GM10847 (cell line): Measurements from ENCODE around the gene CELF2.

Source experiments
- POLR2A ChIP-seq: IDR thresholded peaks from 2 replicates; pipeline ENCODE4 v1.6.1; 2011; ENCODE audit not compliant: insufficient read length; ENCODE audit errors: extremely low read depth

Gene CELF2

GRCh38 chr10:11013836-11014235 lies 3.8 kb upstream of the CELF2 start:
- no peak for TF ChIP-seq POLR2A

GRCh38 chr10:11014671-11015445 lies 2.8 kb upstream of the CELF2 start:
- no peak for TF ChIP-seq POLR2A

DNA sequence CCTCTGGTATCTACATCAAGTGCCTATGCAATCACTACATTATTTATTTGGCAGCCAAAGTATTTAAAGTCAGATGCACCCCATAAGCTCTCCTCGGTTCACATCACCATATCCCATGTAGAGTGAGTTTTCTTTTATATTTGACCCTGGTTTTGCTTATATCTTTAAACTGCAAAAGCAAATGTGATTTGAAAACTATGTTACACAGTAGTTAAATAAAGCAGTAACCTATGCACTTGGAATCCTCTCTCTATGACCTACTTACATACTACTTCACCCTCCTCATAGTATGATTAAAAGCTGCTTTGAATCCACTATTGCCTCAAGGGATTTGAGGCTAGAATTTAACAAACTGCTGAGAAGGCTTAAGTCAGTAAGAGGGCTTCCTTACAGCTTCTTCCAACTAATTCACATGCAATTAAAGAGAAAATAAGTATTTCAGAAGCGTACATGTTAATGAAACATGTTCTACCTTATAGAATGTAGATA lies 2.2 kb upstream of the CELF2 start:
- no peak for TF ChIP-seq POLR2A

- TF ChIP-seq POLR2A, result no peak
Observed at GRCh38 chr10:11017000-11017569, 587 bp upstream of the CELF2 start.

DNA sequence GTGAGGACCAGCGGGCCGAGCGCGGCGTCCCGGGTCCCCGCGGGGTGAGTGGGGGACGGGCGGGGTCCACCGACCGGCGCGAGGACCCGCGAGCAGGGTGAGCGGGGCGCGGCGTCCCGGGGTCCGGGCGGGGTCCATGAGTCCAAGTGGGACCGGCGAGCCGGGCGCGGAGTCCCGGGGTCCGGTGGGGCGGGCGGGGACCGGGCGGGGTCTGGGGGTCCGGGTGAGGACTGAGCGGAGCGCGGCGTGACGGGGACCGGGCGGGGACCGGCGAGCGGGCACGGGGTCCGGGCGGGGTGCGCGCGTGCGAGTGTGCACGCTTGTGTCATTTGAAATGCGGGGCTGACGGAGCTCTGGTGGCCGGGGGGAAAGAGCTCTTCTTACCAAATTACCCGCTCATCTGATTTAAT lies 765 bp downstream of the CELF2 start:
- TF ChIP-seq POLR2A, result no peak

GRCh38 chr10:11018855-11019631 lies 1.4 kb downstream of the CELF2 start:
- TF ChIP-seq POLR2A, result no peak

GRCh38 chr10:11019724-11020547 lies 2.3 kb downstream of the CELF2 start:
- TF ChIP-seq POLR2A, result no peak

- TF ChIP-seq POLR2A, result no peak
Observed at GRCh38 chr10:11020548-11020942, 2.9 kb downstream of the CELF2 start.

GRCh38 chr10:11022213-11022612 lies 4.5 kb downstream of the CELF2 start:
- no peak for TF ChIP-seq POLR2A

DNA sequence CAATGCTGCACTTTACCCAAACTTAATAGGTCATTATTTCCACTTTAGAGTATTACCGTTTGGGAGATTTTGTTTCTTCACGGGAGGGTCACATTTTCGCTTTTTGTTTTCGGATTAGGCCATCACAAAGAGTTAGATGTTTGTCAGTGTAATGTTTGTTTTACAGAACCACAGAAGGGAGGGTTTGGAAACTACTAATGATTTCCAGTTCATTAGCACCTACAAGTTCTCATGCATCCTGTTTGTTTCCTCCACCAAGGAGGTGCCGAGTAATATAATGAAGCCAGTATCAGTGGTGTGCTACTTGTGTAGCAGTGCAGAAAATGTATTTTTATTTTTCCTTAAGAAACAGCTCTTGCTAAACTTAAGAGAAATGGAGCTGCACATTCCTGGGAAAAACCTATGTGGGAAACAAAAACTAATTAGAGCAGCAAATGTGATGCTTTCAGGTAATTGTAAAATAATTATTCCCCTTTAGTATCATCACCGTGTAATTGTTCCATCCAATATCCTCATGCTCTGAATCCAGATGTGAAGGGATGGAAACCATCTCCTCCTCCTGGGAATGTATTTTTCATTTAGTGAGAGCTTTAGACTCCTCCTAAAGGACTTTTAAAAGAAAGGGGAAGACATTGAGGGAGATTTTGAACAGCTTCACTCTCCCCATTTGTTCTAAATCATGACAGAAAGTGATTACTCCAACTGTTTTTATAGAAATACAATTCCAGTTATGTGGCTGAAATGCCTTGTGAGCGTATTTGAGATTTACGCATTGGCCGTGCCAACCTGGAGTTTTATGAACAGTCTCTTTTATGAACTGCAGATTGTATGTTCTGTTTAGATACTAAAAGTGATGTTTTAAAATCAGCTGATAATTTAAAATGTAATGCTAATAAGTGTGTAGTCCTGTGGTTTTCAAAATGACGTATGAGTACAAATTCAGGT lies 5.6 kb downstream of the CELF2 start:
- TF ChIP-seq POLR2A, result no peak

- TF ChIP-seq POLR2A, result no peak
Observed at GRCh38 chr10:11024596-11024995, 6.9 kb downstream of the CELF2 start.

- TF ChIP-seq POLR2A, result no peak
Observed at GRCh38 chr10:11025978-11026377, 8.3 kb downstream of the CELF2 start.

DNA sequence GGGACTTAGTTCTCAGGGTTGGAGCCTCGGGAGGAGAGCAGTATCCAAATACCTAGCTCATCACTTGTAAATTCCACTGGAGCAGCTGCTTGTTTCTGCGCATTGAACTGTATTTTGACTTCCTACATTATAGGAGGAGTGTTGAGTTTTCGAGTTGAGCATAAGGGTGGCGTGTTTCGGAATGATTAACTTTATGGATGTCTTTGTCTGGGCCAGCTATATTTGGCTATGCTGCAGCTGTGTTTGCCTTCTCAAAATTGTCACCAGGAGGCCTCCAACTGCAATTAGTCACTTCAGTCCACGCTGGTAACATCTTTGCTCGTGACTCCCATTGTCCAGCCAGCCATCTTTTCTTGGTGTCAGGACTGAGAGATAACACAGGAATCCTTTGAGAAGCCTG lies 9.1 kb downstream of the CELF2 start:
- no peak for TF ChIP-seq POLR2A

DNA sequence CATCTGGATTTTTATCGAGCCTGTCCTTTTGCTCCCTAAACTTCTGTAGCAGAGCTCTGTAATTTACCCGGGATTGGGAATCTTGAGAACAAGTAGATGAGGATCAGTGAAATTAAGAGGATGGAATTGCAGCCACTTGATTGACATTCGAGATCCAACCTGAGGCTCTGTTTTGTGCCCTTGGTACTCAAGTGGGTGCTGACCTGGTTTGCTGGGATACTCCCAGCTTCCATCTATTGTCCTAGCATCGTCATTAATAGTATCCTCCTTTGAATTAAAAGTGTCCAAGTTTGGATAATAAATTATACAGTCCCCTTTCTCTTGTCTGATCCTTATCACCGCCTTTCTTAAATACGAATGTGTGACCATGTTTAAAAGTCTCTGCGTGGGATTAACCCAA lies 17.1 kb downstream of the CELF2 start:
- no peak for TF ChIP-seq POLR2A
